ENCODE results near the gene ARSI. TPM values are rescaled to one million over a fixed set of nuclear protein-coding genes. Genes with fewer than 3 reads are reported as not detected.

ARSI gene
- total and polyA plus RNA-seq, 2 of the 13 experiments (the other 11 are each of a cell fraction or from before 2014, with no cell fraction given): 4.2 to 33.9 TPM

- Histone ChIP-seq H3K4me2 (ENCODE audit: low read depth, low read length) (no peak overlapping the region), H3K9ac (ENCODE audit: insufficient read depth, low read depth, low read length) (no peak overlapping the region), H3K36me3 (replicated peaks in 1 of 2; ENCODE audit: control insufficient read depth in 1 of 2, insufficient read depth in 2 of 2, low read length in 2 of 2) (no peaks in the 10 kb centered on the region), H3K4me3 (replicated peaks in 1 of 3; ENCODE audit: insufficient read depth in 1 of 3, low read depth in 2 of 3, low read length in 3 of 3) (no peak overlapping the region), H3K4me1 (ENCODE audit: insufficient read depth, low read length) (no peaks in the 10 kb centered on the region), H3K9me3 (ENCODE audit: low read length) (no peaks in the 10 kb centered on the region), H3K27ac (ENCODE audit: extremely low read length, insufficient read depth, low read length) (no peak overlapping the region), H2AFZ (ENCODE audit: low read length) (no peak overlapping the region), H3K27me3 (ENCODE audit: control insufficient read depth in 1 of 2, insufficient read depth in 2 of 2, low read length in 2 of 2) (peaks cover 2 to 43% of the 10 kb centered on the region in 2 experiments; a peak in 4 of 5 replicates), H3K79me2 (ENCODE audit: insufficient read depth, low read length) (no peaks in the 10 kb centered on the region), H4K20me1 (ENCODE audit: insufficient read depth, low read length) (no peaks in the 10 kb centered on the region)
- in situ Hi-C loops (cut with HindIII; ENCODE audit: extremely low pct_ligation_motif_present, low pct_unique_long_range_greater_than_20kb) (no loop called here), intact Hi-C loops (cut with micrococcal nuclease; ENCODE audit: unreplicated experiment) (no loop called here)
- ATAC-seq (no peak), DNase-seq (ENCODE audit: low spot score) (no peak), FAIRE-seq (no peak)
- no TSS peak for BruUV-seq (replicated peaks)
- ChIA-PET POLR2A (interaction anchor here (1.2 kb wide), 1 partner anchor 19 kb away, joined by 4 read pairs; no protein-coding TSS in a partner anchor), CTCF (ENCODE audit: low intra/inter-chr PET ratio, low total read pairs) (no interaction called here)
- TF ChIP-seq SETDB1 (CRISPR knock-in tag; IDR thresholded peaks at IDR 0.05; ENCODE audit: borderline replicate concordance): no peak
- WGBS (ENCODE audit: low lambda C conversion rate): 2% methylated on average over 6 of the region's 6 CpGs
These were observed 13.9 kb downstream of the ARSI start for GRCh38 chr5:150288791-150289190.

- POLR2A ChIA-PET: interaction anchor here (1.2 kb wide), 1 partner anchor 19 kb away, joined by 4 read pairs; no protein-coding TSS in a partner anchor
- Histone ChIP-seq H3K36me3 (replicated peaks in 1 of 2; ENCODE audit: control insufficient read depth in 1 of 2, insufficient read depth in 2 of 2, low read length in 2 of 2) (no peaks in the 10 kb centered on the region), H3K4me2 (ENCODE audit: low read depth, low read length) (no peak overlapping the region), H3K9ac (ENCODE audit: insufficient read depth, low read depth, low read length) (no peak overlapping the region), H2AFZ (ENCODE audit: low read length) (no peak overlapping the region), H3K4me3 (replicated peaks in 1 of 3; ENCODE audit: insufficient read depth in 1 of 3, low read depth in 2 of 3, low read length in 3 of 3) (no peak overlapping the region), H3K27me3 (ENCODE audit: control insufficient read depth in 1 of 2, insufficient read depth in 2 of 2, low read length in 2 of 2) (peaks cover 2 to 45% of the 10 kb centered on the region in 2 experiments; a peak in 4 of 5 replicates), H3K79me2 (ENCODE audit: insufficient read depth, low read length) (no peaks in the 10 kb centered on the region), H4K20me1 (ENCODE audit: insufficient read depth, low read length) (no peaks in the 10 kb centered on the region), H3K4me1 (ENCODE audit: insufficient read depth, low read length) (no peaks in the 10 kb centered on the region), H3K9me3 (ENCODE audit: low read length) (no peaks in the 10 kb centered on the region), H3K27ac (ENCODE audit: extremely low read length, insufficient read depth, low read length) (no peak overlapping the region)
- DNase-seq (ENCODE audit: low spot score) (no peak), ATAC-seq (no peak), FAIRE-seq (no peak)
- 11% methylated on average over 4 of the region's 4 CpGs for WGBS (ENCODE audit: low lambda C conversion rate)
- TF ChIP-seq LBX2 (CRISPR knock-in tag; IDR thresholded peaks at IDR 0.05; ENCODE audit: borderline replicate concordance) (no peak), NKX3-1 (CRISPR knock-in tag; IDR thresholded peaks at IDR 0.05) (no peak)
- in situ Hi-C loops (cut with HindIII; ENCODE audit: extremely low pct_ligation_motif_present, low pct_unique_long_range_greater_than_20kb) (no loop called here), intact Hi-C loops (cut with micrococcal nuclease; ENCODE audit: unreplicated experiment) (no loop called here)
- CTCF ChIA-PET (ENCODE audit: low intra/inter-chr PET ratio, low total read pairs): no interaction called here
- no TSS peak for BruUV-seq (replicated peaks)
These were observed 14.3 kb downstream of the ARSI start for GRCh38 chr5:150288361-150288760.
